T-helper 1 cell treated with Interleukin-12 subunit alpha and Interleukin-12 subunit beta and Interleukin-4 antibody, amounts not matched to agents 30 μg/mL and 1 μg/mL, for 36 hours (primary cell): Measurements from ENCODE around the gene EPOP.

Source experiments
- H3K27ac Mint-ChIP-seq: one replicate; pipeline ENCODE4 v1.8.0; 2021; ENCODE audit warnings: mild to moderate bottlenecking, mixed read lengths
- H3K27me3 Mint-ChIP-seq: one replicate; pipeline ENCODE4 v1.8.0; 2021; ENCODE audit warnings: low read depth, mixed read lengths
- H3K36me3 Mint-ChIP-seq: one replicate; pipeline ENCODE4 v1.8.0; 2021; ENCODE audit warnings: low read depth, mixed read lengths
- H3K4me1 Mint-ChIP-seq: one replicate; pipeline ENCODE4 v1.8.0; 2021; ENCODE audit warnings: low read depth, mixed read lengths
- H3K4me3 Mint-ChIP-seq: one replicate; pipeline ENCODE4 v1.8.0; 2021; ENCODE audit warnings: mild to moderate bottlenecking, moderate library complexity, mixed read lengths
- H3K9me3 Mint-ChIP-seq: one replicate; pipeline ENCODE4 v1.8.0; 2021; ENCODE audit warnings: mixed read lengths

The EPOP gene

GRCh38 chr17:38672788-38673706 is 1.7 kb downstream of the EPOP start:
- Mint-ChIP-seq H3K4me3 (peak overlapping the region; percentile 31), H3K9me3 (no peaks in the 10 kb centered on the region), H3K4me1 (peaks cover 29% of the 10 kb centered on the region), H3K27me3 (peaks cover 49% of the 10 kb centered on the region), H3K27ac (no peak overlapping the region), H3K36me3 (peaks cover 3% of the 10 kb centered on the region)

GRCh38 chr17:38671939-38672720 is 2.6 kb downstream of the EPOP start:
- Mint-ChIP-seq H3K27me3 (peaks cover 57% of the 10 kb centered on the region), H3K27ac (no peak overlapping the region), H3K9me3 (no peaks in the 10 kb centered on the region), H3K4me3 (peak overlapping the region; percentile 50), H3K36me3 (peaks cover 3% of the 10 kb centered on the region), H3K4me1 (peaks cover 34% of the 10 kb centered on the region)

- H3K27ac Mint-ChIP-seq = no peak overlapping the region
- no peaks in the 10 kb centered on the region for H3K9me3 Mint-ChIP-seq
These were observed 5.2 kb downstream of the EPOP start for GRCh38 chr17:38669520-38669919.

GRCh38 chr17:38667787-38668122 is 7.0 kb downstream of the EPOP start:
- no peaks in the 10 kb centered on the region for H3K9me3 Mint-ChIP-seq
- H3K27ac Mint-ChIP-seq = no peak overlapping the region
- H3K4me3 Mint-ChIP-seq = no peak overlapping the region
- H3K36me3 Mint-ChIP-seq = peaks cover 3% of the 10 kb centered on the region
- peaks cover 14% of the 10 kb centered on the region for H3K4me1 Mint-ChIP-seq
- H3K27me3 Mint-ChIP-seq = peaks cover 68% of the 10 kb centered on the region

More at GRCh38 chr17:38669520-38669919, 5.2 kb downstream of the EPOP start:
- Mint-ChIP-seq H3K36me3 (peaks cover 3% of the 10 kb centered on the region), H3K27me3 (peaks cover 65% of the 10 kb centered on the region), H3K4me1 (peaks cover 14% of the 10 kb centered on the region), H3K4me3 (no peak overlapping the region)

GRCh38 chr17:38667099-38667786 is 7.5 kb downstream of the EPOP start:
- H3K27ac Mint-ChIP-seq = no peak overlapping the region
- H3K36me3 Mint-ChIP-seq = peaks cover 3% of the 10 kb centered on the region
- peaks cover 11% of the 10 kb centered on the region for H3K4me1 Mint-ChIP-seq
- H3K27me3 Mint-ChIP-seq = peaks cover 65% of the 10 kb centered on the region
- no peak overlapping the region for H3K4me3 Mint-ChIP-seq
- H3K9me3 Mint-ChIP-seq = no peaks in the 10 kb centered on the region

- no peak overlapping the region for H3K4me3 Mint-ChIP-seq
- peaks cover 34% of the 10 kb centered on the region for H3K27me3 Mint-ChIP-seq
- H3K36me3 Mint-ChIP-seq = no peaks in the 10 kb centered on the region
- H3K27ac Mint-ChIP-seq = no peak overlapping the region
- no peaks in the 10 kb centered on the region for H3K9me3 Mint-ChIP-seq
- peaks cover 4% of the 10 kb centered on the region for H3K4me1 Mint-ChIP-seq
These were observed 10.7 kb downstream of the EPOP start for GRCh38 chr17:38663964-38664644.

- no peaks in the 10 kb centered on the region for H3K36me3 Mint-ChIP-seq
- H3K4me1 Mint-ChIP-seq = peaks cover 8% of the 10 kb centered on the region
- no peak overlapping the region for H3K4me3 Mint-ChIP-seq
- no peaks in the 10 kb centered on the region for H3K9me3 Mint-ChIP-seq
- peaks cover 31% of the 10 kb centered on the region for H3K27me3 Mint-ChIP-seq
- no peak overlapping the region for H3K27ac Mint-ChIP-seq
These were observed 11.5 kb downstream of the EPOP start for GRCh38 chr17:38663125-38663751.

GRCh38 chr17:38660097-38661025 is 14.4 kb downstream of the EPOP start:
- Mint-ChIP-seq H3K4me1 (peaks cover 4% of the 10 kb centered on the region), H3K9me3 (no peaks in the 10 kb centered on the region), H3K36me3 (no peaks in the 10 kb centered on the region), H3K27me3 (peaks cover 20% of the 10 kb centered on the region), H3K4me3 (no peak overlapping the region), H3K27ac (no peak overlapping the region)

GRCh38 chr17:38659415-38659814 is 15.3 kb downstream of the EPOP start:
- no peak overlapping the region for H3K27ac Mint-ChIP-seq
- peaks cover 7% of the 10 kb centered on the region for H3K4me1 Mint-ChIP-seq
- no peaks in the 10 kb centered on the region for H3K36me3 Mint-ChIP-seq
- no peaks in the 10 kb centered on the region for H3K9me3 Mint-ChIP-seq
- H3K27me3 Mint-ChIP-seq = peaks cover 17% of the 10 kb centered on the region
- no peak overlapping the region for H3K4me3 Mint-ChIP-seq

GRCh38 chr17:38658741-38659345 is 15.9 kb downstream of the EPOP start:
- H3K36me3 Mint-ChIP-seq = no peaks in the 10 kb centered on the region
- H3K9me3 Mint-ChIP-seq = no peaks in the 10 kb centered on the region
- peaks cover 12% of the 10 kb centered on the region for H3K4me1 Mint-ChIP-seq
- H3K27me3 Mint-ChIP-seq = peaks cover 17% of the 10 kb centered on the region
- H3K4me3 Mint-ChIP-seq = no peak overlapping the region
- no peak overlapping the region for H3K27ac Mint-ChIP-seq

- H3K27ac Mint-ChIP-seq = no peak overlapping the region
- H3K36me3 Mint-ChIP-seq = no peaks in the 10 kb centered on the region
- peaks cover 12% of the 10 kb centered on the region for H3K4me1 Mint-ChIP-seq
- peaks cover 17% of the 10 kb centered on the region for H3K27me3 Mint-ChIP-seq
- H3K4me3 Mint-ChIP-seq = no peak overlapping the region
- H3K9me3 Mint-ChIP-seq = no peaks in the 10 kb centered on the region
These were observed 16.7 kb downstream of the EPOP start for GRCh38 chr17:38657824-38658740.
